A673 (cell line): ENCODE data around the gene LNX1.

Experiments
- EZH2 ChIP-seq: fragments of 200-600 bp; sonication (generic); IDR thresholded peaks from 2 replicates; pipeline ENCODE4 v1.6.1; 2017; ENCODE audit warnings: borderline replicate concordance, low read depth, mild to moderate bottlenecking, mixed read lengths, antibody characterized with exemption, low read length; ENCODE audit not compliant: poor library complexity, severe bottlenecking
- TF ChIP-seq, protein P1 (sequence below): fragments of 300-800, 200-600 bp; sonication (generic); conservative IDR thresholded peaks from 2 replicates; pipeline ENCODE4 v1.5.1; 2017; ENCODE audit warnings: low read depth, mild to moderate bottlenecking, antibody characterized with exemption, low read length, moderate library complexity, mixed read lengths

DNA sequence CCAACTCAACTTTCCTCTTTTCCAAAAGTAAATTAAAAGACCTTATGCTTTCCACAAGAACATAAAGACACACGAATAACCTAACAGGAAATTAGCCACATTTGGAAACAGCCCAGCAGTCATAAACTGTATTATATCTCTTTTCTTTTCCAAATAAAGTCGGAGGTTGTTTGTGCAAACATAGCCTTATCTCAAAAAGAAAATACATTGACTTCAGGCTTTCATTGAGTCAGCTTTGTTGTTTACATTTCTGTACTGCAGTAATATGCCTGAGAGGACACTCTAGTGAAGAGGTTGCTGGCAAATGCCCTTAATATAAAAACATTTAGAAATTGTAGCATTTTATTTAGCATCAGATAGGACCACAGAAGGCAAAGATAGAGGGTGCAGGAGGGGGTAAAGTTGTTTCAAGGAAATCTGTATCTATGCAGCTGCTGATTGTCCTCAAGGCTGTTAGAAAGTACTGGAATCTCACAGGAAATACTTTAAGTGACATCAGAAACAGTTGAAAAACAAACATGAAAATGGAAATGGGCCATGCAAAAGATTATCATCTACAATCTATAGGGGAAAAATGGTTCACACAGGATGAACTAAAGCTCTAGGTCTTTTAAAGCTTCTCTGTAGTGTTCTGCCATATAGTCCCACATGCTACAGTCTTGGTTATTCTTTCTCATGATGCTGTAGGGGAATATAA lies 14.5 kb downstream of the LNX1 start:
- TF ChIP-seq, protein P1, sequence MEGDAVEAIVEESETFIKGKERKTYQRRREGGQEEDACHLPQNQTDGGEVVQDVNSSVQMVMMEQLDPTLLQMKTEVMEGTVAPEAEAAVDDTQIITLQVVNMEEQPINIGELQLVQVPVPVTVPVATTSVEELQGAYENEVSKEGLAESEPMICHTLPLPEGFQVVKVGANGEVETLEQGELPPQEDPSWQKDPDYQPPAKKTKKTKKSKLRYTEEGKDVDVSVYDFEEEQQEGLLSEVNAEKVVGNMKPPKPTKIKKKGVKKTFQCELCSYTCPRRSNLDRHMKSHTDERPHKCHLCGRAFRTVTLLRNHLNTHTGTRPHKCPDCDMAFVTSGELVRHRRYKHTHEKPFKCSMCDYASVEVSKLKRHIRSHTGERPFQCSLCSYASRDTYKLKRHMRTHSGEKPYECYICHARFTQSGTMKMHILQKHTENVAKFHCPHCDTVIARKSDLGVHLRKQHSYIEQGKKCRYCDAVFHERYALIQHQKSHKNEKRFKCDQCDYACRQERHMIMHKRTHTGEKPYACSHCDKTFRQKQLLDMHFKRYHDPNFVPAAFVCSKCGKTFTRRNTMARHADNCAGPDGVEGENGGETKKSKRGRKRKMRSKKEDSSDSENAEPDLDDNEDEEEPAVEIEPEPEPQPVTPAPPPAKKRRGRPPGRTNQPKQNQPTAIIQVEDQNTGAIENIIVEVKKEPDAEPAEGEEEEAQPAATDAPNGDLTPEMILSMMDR, result no peak
- no peak for TF ChIP-seq EZH2
